ENCODE data around the gene RIC1. TPM values are rescaled to one million over a fixed set of nuclear protein-coding genes. Genes with fewer than 3 reads are reported as not detected.

Gene RIC1
- total and polyA plus RNA-seq, 2 of the 8 experiments (the other 6 are each of a cell fraction or from before 2014, with no cell fraction given), result 10.7 to 24.5 TPM

DNA sequence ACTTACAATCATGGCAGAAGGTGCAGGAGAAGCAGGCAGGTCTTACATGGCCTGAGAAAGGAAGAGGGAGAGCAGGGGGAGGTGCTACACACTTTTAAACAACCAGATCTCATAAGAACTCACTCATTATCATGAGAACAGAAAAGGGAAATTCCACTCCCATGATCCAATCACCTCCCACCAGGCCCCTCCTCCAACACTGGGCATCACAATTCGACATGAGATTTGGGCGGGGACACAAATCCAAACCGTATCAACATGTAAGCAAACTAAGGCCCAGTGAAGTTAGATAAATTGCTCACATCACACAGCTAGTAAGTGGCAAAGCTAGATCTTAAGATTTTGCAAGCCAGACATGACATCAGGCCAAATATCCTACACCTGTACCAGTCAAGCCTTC is 48.3 kb upstream of the RIC1 start (continued):
- no peak for TF ChIP-seq CHD7 (IDR thresholded peaks at IDR 0.05; ENCODE audit: insufficient replicate concordance, low read length)
- no peak for TF ChIP-seq JUN (IDR thresholded peaks at IDR 0.05; ENCODE audit: low read depth, low read length)
- TF ChIP-seq RBBP5 (IDR thresholded peaks at IDR 0.05; ENCODE audit: borderline replicate concordance, low read depth, low read length), result no peak
- TF ChIP-seq, protein P1, sequence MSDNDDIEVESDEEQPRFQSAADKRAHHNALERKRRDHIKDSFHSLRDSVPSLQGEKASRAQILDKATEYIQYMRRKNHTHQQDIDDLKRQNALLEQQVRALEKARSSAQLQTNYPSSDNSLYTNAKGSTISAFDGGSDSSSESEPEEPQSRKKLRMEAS (IDR thresholded peaks at IDR 0.05), result no peak
- TF ChIP-seq NRF1 (IDR thresholded peaks at IDR 0.05; ENCODE audit: low read depth, low read length), result no peak
